Central memory CD4-positive, alpha-beta T cell (primary cell): ENCODE data around the gene EGFL8.
"Not testable (repeated sequence)": the region's sequence is repeated elsewhere in the genome, so short reads cannot be mapped to it uniquely, and the experiment has no call there.

Experiments
- DNase-seq: peaks from one replicate; pipeline ENCODE4 v3.0.0; 2022

The EGFL8 gene

GRCh38 chr6:32198345-32198696, 33.9 kb downstream of the EGFL8 start:
- no peak for DNase-seq

GRCh38 chr6:32198866-32199265, 34.5 kb downstream of the EGFL8 start:
- DNase-seq = no peak

GRCh38 chr6:32200711-32201475, 36.5 kb downstream of the EGFL8 start:
- DNase-seq = no peak

GRCh38 chr6:32202186-32202585, 37.8 kb downstream of the EGFL8 start:
- no peak for DNase-seq

GRCh38 chr6:32203426-32204267, 39.3 kb downstream of the EGFL8 start:
- no peak for DNase-seq

GRCh38 chr6:32204268-32204715, 39.9 kb downstream of the EGFL8 start:
- no peak for DNase-seq

GRCh38 chr6:32208996-32209395, 44.6 kb downstream of the EGFL8 start:
- DNase-seq = no peak

- no peak for DNase-seq
Measured at GRCh38 chr6:32210191-32210601, 45.8 kb downstream of the EGFL8 start.

- DNase-seq = not testable (repeated sequence)
Measured at GRCh38 chr6:32211432-32211831, 47.0 kb downstream of the EGFL8 start.

- DNase-seq = no peak
Measured at GRCh38 chr6:32212076-32212760, 47.8 kb downstream of the EGFL8 start.

GRCh38 chr6:32213649-32214048, 49.3 kb downstream of the EGFL8 start:
- no peak for DNase-seq

- DNase-seq = no peak
Measured at GRCh38 chr6:32214126-32214525, 49.7 kb downstream of the EGFL8 start.

- DNase-seq = no peak
Measured at GRCh38 chr6:32215617-32216016, 51.2 kb downstream of the EGFL8 start.

- no peak for DNase-seq
Measured at GRCh38 chr6:32216285-32216684, 51.9 kb downstream of the EGFL8 start.

GRCh38 chr6:32216998-32217397, 52.6 kb downstream of the EGFL8 start:
- DNase-seq = no peak
